Measurements from ENCODE around the gene MYO1E. TPM values are rescaled to one million over a fixed set of nuclear protein-coding genes. Genes with fewer than 3 reads are reported as not detected.

Gene MYO1E
- total and polyA plus RNA-seq, 2 of the 8 experiments (the other 6 are each of a cell fraction or from before 2014, with no cell fraction given): 19.6 to 142 TPM

- H3K56ac ChIP-seq (replicated peaks; ENCODE audit: insufficient read length, low read depth, low read length): no peak overlapping the region
- H4K5ac ChIP-seq (ENCODE audit: insufficient read length, low read depth, low read length): no peak overlapping the region
- no peak overlapping the region for H4K91ac ChIP-seq (replicated peaks; ENCODE audit: insufficient read length, low read length)
- H2BK5ac ChIP-seq (ENCODE audit: low read depth, low read length): no peak overlapping the region
- no peak overlapping the region for H2BK120ac ChIP-seq (replicated peaks; ENCODE audit: low read depth, low read length)
- no peaks in the 10 kb centered on the region for H3K79me1 ChIP-seq (ENCODE audit: low read depth, low read length)
- WGBS, 2 experiments (ENCODE audit: extremely low coverage in 1 of 2, insufficient coverage in 1 of 2, insufficient read length in 1 of 2, insufficient replicate concordance in 2 of 2, low coverage in 1 of 2, low lambda C conversion rate in 2 of 2, missing lambda C conversion rate in 1 of 2): 90% methylated on average over 3 of the region's 3 CpGs; no CpG with 5 or more reads in 1 of the 2 experiments
- H2BK15ac ChIP-seq (ENCODE audit: low read length): no peak overlapping the region
- H3K9me3 ChIP-seq (ENCODE audit: insufficient read depth in 2 of 2, low read depth in 1 of 2, low read length in 1 of 2): no peaks in the 10 kb centered on the region
- peaks cover 0 to 2% (median 0%) of the 10 kb centered on the region in 4 experiments; a peak in 1 of 7 replicates for H3K4me1 ChIP-seq (replicated peaks in 1 of 4; ENCODE audit: control insufficient read depth in 3 of 4, insufficient read depth in 4 of 4, low read length in 3 of 4)
- no peak overlapping the region for H3K23ac ChIP-seq (ENCODE audit: insufficient read length)
- FAIRE-seq: no peak
- DNase-seq (ENCODE audit: low read depth in 1 of 2, low spot score in 2 of 2): no peak
- H4K20me1 ChIP-seq (replicated peaks in 1 of 2; ENCODE audit: control insufficient read depth in 1 of 2, insufficient read depth in 2 of 2, low read length in 2 of 2): no peaks in the 10 kb centered on the region
- no peak overlapping the region for H3K18ac ChIP-seq (ENCODE audit: extremely low read depth, low read length)
- no peak overlapping the region for H3K27ac ChIP-seq (ENCODE audit: low read depth, low read length)
- no peak overlapping the region for H3K4me2 ChIP-seq (ENCODE audit: insufficient read depth in 1 of 2, low read depth in 2 of 2, low read length in 2 of 2)
- no peak overlapping the region for H2AK5ac ChIP-seq (ENCODE audit: low read depth, low read length)
- no peak overlapping the region for H2BK20ac ChIP-seq (ENCODE audit: low read length)
- H3K9ac ChIP-seq (replicated peaks in 1 of 4; ENCODE audit: extremely low read depth in 1 of 4, low read depth in 3 of 4, low read length in 3 of 4): no peak overlapping the region
- no peak overlapping the region for H3K4ac ChIP-seq (replicated peaks; ENCODE audit: insufficient read length, low read depth, low read length)
- POLR2A ChIA-PET (ENCODE audit: partially characterized antibody): interaction anchor here (4.1 kb wide), 1 partner anchor 12 kb away, joined by 10 read pairs; the partner anchor contains the start of gene MYO1E
- CTCF ChIA-PET (ENCODE audit: partially characterized antibody): interaction anchor here (0.7 to 1.0 kb wide), 3 partner anchors 20 to 106 kb away, joined by 3 read pairs; no protein-coding TSS in a partner anchor
- H2AFZ ChIP-seq (ENCODE audit: low read length): no peak overlapping the region
- no peaks in the 10 kb centered on the region for H3K27me3 ChIP-seq (replicated peaks in 1 of 4; ENCODE audit: control insufficient read depth in 3 of 4, extremely low read depth in 1 of 4, insufficient read depth in 3 of 4, low read length in 3 of 4)
- no peak overlapping the region for H2BK12ac ChIP-seq (ENCODE audit: low read depth, low read length)
- H4K8ac ChIP-seq (ENCODE audit: extremely low read depth, insufficient read depth, low read length): no peak overlapping the region
- no peak overlapping the region for H3K14ac ChIP-seq (ENCODE audit: insufficient read length)
- H3K36me3 ChIP-seq (ENCODE audit: control insufficient read depth in 2 of 4, insufficient read depth in 4 of 4, low read length in 3 of 4): peaks cover 0 to 4% (median 0%) of the 10 kb centered on the region in 4 experiments; a peak in 1 of 8 replicates
- H3K4me3 ChIP-seq (ENCODE audit: extremely low read depth in 1 of 4, insufficient read depth in 2 of 4, low read depth in 3 of 4, low read length in 4 of 4): no peak overlapping the region
- H3K79me2 ChIP-seq (ENCODE audit: control insufficient read depth in 1 of 2, insufficient read depth in 2 of 2, low read length in 2 of 2): no peaks in the 10 kb centered on the region
- H3K23me2 ChIP-seq (ENCODE audit: low read depth, low read length): no peaks in the 10 kb centered on the region
- TF ChIP-seq NANOG (IDR thresholded peaks at IDR 0.05; ENCODE audit: insufficient read depth, low read depth, low read length, poor library complexity, severe bottlenecking) (no peak), KDM4A (IDR thresholded peaks at IDR 0.05; ENCODE audit: low read depth, low read length, severe bottlenecking) (no peak), E2F6 (IDR thresholded peaks at IDR 0.05) (no peak), CEBPB (IDR thresholded peaks at IDR 0.05; ENCODE audit: low read depth, low read length) (no peak), MAFK (IDR thresholded peaks at IDR 0.05; ENCODE audit: low read depth, low read length) (no peak), EP300 (IDR thresholded peaks at IDR 0.05; ENCODE audit: borderline replicate concordance in 1 of 2, low read depth in 2 of 2, low read length in 2 of 2) (no peak)
Measured at GRCh38 chr15:59384507-59384906, 11.8 kb upstream of the MYO1E start.
